HEK293 (cell line): ENCODE results near the gene ARHGEF11.

Experiments used
- CTCF ChIA-PET: fragments of 350-600 bp; formaldehyde crosslinking; extraction: SDS; loops from one replicate; lab custom pipeline; 2021; ENCODE audit warnings: antibody characterized with exemption; lab: Yijun Ruan, JAX
- POLR2A ChIA-PET: fragments of 300-600 bp; formaldehyde crosslinking; extraction: SDS; loops from one replicate; lab custom pipeline; 2020; ENCODE audit warnings: antibody characterized with exemption, inconsistent platforms; lab: Yijun Ruan, JAX
- H3K27ac ChIP-seq: fragments of 200-500 bp; sonication (Bioruptor generic); 2 replicates; pipeline ENCODE4 v1.5.1; 2014; ENCODE audit warnings: low read depth, low read length, control low read depth, inconsistent platforms; ENCODE audit errors: extremely low read depth
- H3K36me3 ChIP-seq, 2 experiments: fragments of 200-500 bp in 1 of 2; sonication (Bioruptor generic) in 1 of 2; 1 replicate in 1 of 2; 2 replicates in 1 of 2; pipeline ENCODE4 v1.5.1; 2014 to 2017; ENCODE audit warnings: inconsistent platforms in 2 of 2, low read length in 2 of 2; ENCODE audit not compliant: control insufficient read depth in 2 of 2, insufficient read depth in 1 of 2
- H3K4me1 ChIP-seq: fragments of 200-500 bp; sonication (Bioruptor generic); 2 replicates; pipeline ENCODE4 v1.5.1; 2014; ENCODE audit warnings: mild to moderate bottlenecking, low read length, inconsistent platforms; ENCODE audit not compliant: control insufficient read depth, insufficient read depth
- H3K4me3 ChIP-seq: 2 replicates; pipeline ENCODE4 v1.5.1; 2011; ENCODE audit warnings: low read depth, mild to moderate bottlenecking, control low read depth, low read length, moderate library complexity
- H3K9me3 ChIP-seq: fragments of 200-500 bp; sonication (Bioruptor generic); 2 replicates; pipeline ENCODE4 v1.5.1; 2014; ENCODE audit warnings: low read depth, low read length, inconsistent platforms; ENCODE audit not compliant: control insufficient read depth, insufficient read depth
- CTCF ChIP-seq: fragments of 450-650 bp; formaldehyde crosslinking; IDR thresholded peaks from 2 replicates; pipeline ENCODE4 v1.5.1; 2016; ENCODE audit warnings: missing biosample characterization, missing genetic modification characterization
- ELK4 ChIP-seq: IDR thresholded peaks from 2 replicates; pipeline ENCODE4 v1.6.1; 2011; ENCODE audit warnings: mild to moderate bottlenecking, low read depth, low read length, borderline replicate concordance
- GLI4 ChIP-seq: fragments of 450-650 bp; formaldehyde crosslinking; IDR thresholded peaks from 2 replicates; pipeline ENCODE4 v1.5.1; 2016; ENCODE audit warnings: missing biosample characterization, missing genetic modification characterization
- GLIS2 ChIP-seq: fragments of 450-650 bp; formaldehyde crosslinking; IDR thresholded peaks from 2 replicates; pipeline ENCODE4 v1.5.1; 2016; ENCODE audit warnings: missing biosample characterization, missing genetic modification characterization
- SALL2 ChIP-seq: fragments of 450-650 bp; formaldehyde crosslinking; IDR thresholded peaks from 2 replicates; pipeline ENCODE4 v1.5.0; 2017; ENCODE audit warnings: missing biosample characterization, mild to moderate bottlenecking, missing genetic modification characterization, borderline replicate concordance
- WT1 ChIP-seq: fragments of 450-650 bp; formaldehyde crosslinking; IDR thresholded peaks from 2 replicates; pipeline ENCODE4 v1.5.1; 2016; ENCODE audit warnings: missing biosample characterization, missing genetic modification characterization
- ZNF148 ChIP-seq: fragments of 450-650 bp; formaldehyde crosslinking; IDR thresholded peaks from 2 replicates; pipeline ENCODE4 v1.5.0; 2017; ENCODE audit warnings: missing biosample characterization, missing genetic modification characterization, borderline replicate concordance
- ZNF155 ChIP-seq: fragments of 450-650 bp; formaldehyde crosslinking; IDR thresholded peaks from 2 replicates; pipeline ENCODE4 v1.5.1; 2016; ENCODE audit warnings: missing biosample characterization, missing genetic modification characterization
- ZNF214 ChIP-seq: fragments of 450-650 bp; formaldehyde crosslinking; IDR thresholded peaks from 2 replicates; pipeline ENCODE4 v1.5.1; 2017; ENCODE audit warnings: missing biosample characterization, mild to moderate bottlenecking, missing genetic modification characterization, borderline replicate concordance
- ZNF221 ChIP-seq: fragments of 450-650 bp; formaldehyde crosslinking; IDR thresholded peaks from 2 replicates; pipeline ENCODE4 v1.5.1; 2017; ENCODE audit warnings: missing biosample characterization, missing genetic modification characterization, borderline replicate concordance
- ZNF248 ChIP-seq: fragments of 450-650 bp; formaldehyde crosslinking; IDR thresholded peaks from 2 replicates; pipeline ENCODE4 v1.5.1; 2017; ENCODE audit warnings: missing biosample characterization, missing genetic modification characterization
- ZNF324 ChIP-seq: fragments of 450-650 bp; formaldehyde crosslinking; IDR thresholded peaks from 2 replicates; pipeline ENCODE4 v1.5.1; 2016; ENCODE audit warnings: missing biosample characterization, missing genetic modification characterization
- ZNF350 ChIP-seq: fragments of 450-650 bp; formaldehyde crosslinking; IDR thresholded peaks from 2 replicates; pipeline ENCODE4 v1.5.0; 2017; ENCODE audit warnings: missing biosample characterization, mild to moderate bottlenecking, missing genetic modification characterization
- ZNF366 ChIP-seq: fragments of 450-650 bp; formaldehyde crosslinking; conservative IDR thresholded peaks from 2 replicates; pipeline ENCODE4 v1.5.1; 2016; ENCODE audit warnings: missing biosample characterization, missing genetic modification characterization
- ZNF501 ChIP-seq: fragments of 450-650 bp; formaldehyde crosslinking; IDR thresholded peaks from 2 replicates; pipeline ENCODE4 v1.5.1; 2016; ENCODE audit warnings: missing biosample characterization, missing genetic modification characterization
- ZNF530 ChIP-seq: fragments of 450-650 bp; formaldehyde crosslinking; IDR thresholded peaks from 2 replicates; pipeline ENCODE4 v1.5.1; 2016; ENCODE audit warnings: low read depth, missing biosample characterization, missing genetic modification characterization
- ZNF548 ChIP-seq: fragments of 450-650 bp; formaldehyde crosslinking; IDR thresholded peaks from 2 replicates; pipeline ENCODE4 v1.5.1; 2016; ENCODE audit warnings: missing biosample characterization, missing genetic modification characterization
- ZNF561 ChIP-seq: fragments of 450-650 bp; IDR thresholded peaks from 2 replicates; pipeline ENCODE4 v1.5.1; 2018; ENCODE audit warnings: missing biosample characterization, missing genetic modification characterization, borderline replicate concordance
- ZNF571 ChIP-seq: fragments of 450-650 bp; formaldehyde crosslinking; IDR thresholded peaks from 2 replicates; pipeline ENCODE4 v1.5.0; 2017; ENCODE audit warnings: missing biosample characterization, missing genetic modification characterization
- ZNF600 ChIP-seq: fragments of 450-650 bp; formaldehyde crosslinking; IDR thresholded peaks from 2 replicates; pipeline ENCODE4 v1.5.1; 2016; ENCODE audit warnings: missing biosample characterization, missing genetic modification characterization
- ZNF621 ChIP-seq: fragments of 450-650 bp; formaldehyde crosslinking; IDR thresholded peaks from 2 replicates; pipeline ENCODE4 v1.5.1; 2017; ENCODE audit warnings: missing biosample characterization, missing genetic modification characterization
- ZNF645 ChIP-seq: fragments of 450-650 bp; formaldehyde crosslinking; IDR thresholded peaks from 2 replicates; pipeline ENCODE4; 2016; ENCODE audit warnings: missing biosample characterization, missing genetic modification characterization
- ZNF658 ChIP-seq: fragments of 450-650 bp; formaldehyde crosslinking; IDR thresholded peaks from 2 replicates; pipeline ENCODE4; 2016; ENCODE audit warnings: missing biosample characterization, missing genetic modification characterization
- ZNF777 ChIP-seq: fragments of 450-650 bp; formaldehyde crosslinking; IDR thresholded peaks from 2 replicates; pipeline ENCODE4 v1.5.1; 2017; ENCODE audit warnings: missing biosample characterization, missing genetic modification characterization, borderline replicate concordance
- ZNF791 ChIP-seq: fragments of 450-650 bp; formaldehyde crosslinking; IDR thresholded peaks from 2 replicates; pipeline ENCODE4 v1.5.1; 2016; ENCODE audit warnings: missing biosample characterization, missing genetic modification characterization
- TF ChIP-seq, protein P1 (sequence below): fragments of 450-650 bp; formaldehyde crosslinking; IDR thresholded peaks from 2 replicates; pipeline ENCODE4 v1.5.1; 2016; ENCODE audit warnings: missing biosample characterization, missing genetic modification characterization
- TF ChIP-seq, protein P2 (sequence below): fragments of 450-650 bp; formaldehyde crosslinking; IDR thresholded peaks from 2 replicates; pipeline ENCODE4 v1.5.1; 2016; ENCODE audit warnings: missing biosample characterization, missing genetic modification characterization
- TF ChIP-seq, protein P3 (sequence below): fragments of 450-650 bp; formaldehyde crosslinking; IDR thresholded peaks from 2 replicates; pipeline ENCODE4 v1.5.1; 2017; ENCODE audit warnings: missing biosample characterization, missing genetic modification characterization

ARHGEF11 gene

DNA sequence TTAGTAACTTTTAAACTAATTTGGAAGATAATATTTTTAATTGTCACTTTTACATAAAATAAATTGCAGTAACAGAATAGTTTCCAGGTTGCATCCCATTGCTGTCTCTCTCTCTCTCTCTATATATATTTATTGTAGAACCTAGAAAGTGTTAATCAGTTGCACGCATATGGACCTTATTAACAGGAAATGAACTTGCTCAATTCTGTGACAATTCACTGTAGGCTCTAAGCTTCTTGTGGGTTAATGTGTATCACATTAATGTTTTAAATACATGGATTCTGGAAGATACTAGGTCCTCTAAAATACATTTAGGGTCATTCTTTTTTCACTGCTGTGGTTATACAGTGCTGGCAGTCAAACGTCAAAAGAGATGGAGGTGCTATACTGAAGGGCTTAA, 92.0 kb downstream of the ARHGEF11 start:
- ChIA-PET CTCF (interaction anchor here (0.6 to 1.5 kb wide), 2 partner anchors 16 to 33 kb away, joined by 3 to 5 read pairs; partner anchors contain the start of gene LRRC71), POLR2A (interaction anchor here (0.7 kb wide), 1 partner anchor 115 kb away, joined by 12 read pairs; no protein-coding TSS in a partner anchor)
- Histone ChIP-seq H3K4me1 (no peaks in the 10 kb centered on the region), H3K4me3 (no peak overlapping the region), H3K27ac (no peak overlapping the region), H3K9me3 (no peaks in the 10 kb centered on the region), H3K36me3 (peaks cover 16 to 95% of the 10 kb centered on the region in 2 experiments)
- no peak for TF ChIP-seq ZNF548 (tag by site-specific recombination)
- no peak for TF ChIP-seq ZNF155 (tag by site-specific recombination)
- TF ChIP-seq CTCF (tag by site-specific recombination), result no peak

DNA sequence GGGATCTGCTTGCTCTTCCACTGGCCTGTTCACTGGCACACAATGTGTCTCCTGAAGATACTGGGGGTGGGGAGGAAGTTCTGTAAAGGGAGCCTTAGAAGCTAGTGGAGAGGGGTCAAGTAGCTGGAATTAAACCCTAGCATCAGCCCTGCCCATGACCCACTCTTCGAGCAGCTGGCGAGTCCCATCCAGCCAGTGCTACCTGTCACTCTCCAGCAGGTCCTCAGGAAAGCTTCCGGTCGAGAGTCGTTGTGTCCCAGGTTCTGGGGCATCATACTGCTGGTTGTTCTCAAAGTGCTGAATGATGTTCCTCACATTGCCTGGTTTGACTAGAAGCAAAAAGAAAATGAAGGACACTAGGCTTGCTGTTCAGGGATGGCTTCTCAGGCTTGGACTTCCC, 94.2 kb downstream of the ARHGEF11 start:
- POLR2A ChIA-PET, result no interaction called here

GRCh38 chr1:156949127-156949526, 96.4 kb downstream of the ARHGEF11 start:
- ChIA-PET POLR2A (no interaction called here), CTCF (interaction anchor here (0.6 to 1.3 kb wide), 9 partner anchors 8 to 291 kb away, joined by 3 to 4 read pairs (median 3); no protein-coding TSS in a partner anchor)
- Histone ChIP-seq H3K4me3 (no peak overlapping the region), H3K4me1 (no peaks in the 10 kb centered on the region), H3K9me3 (no peaks in the 10 kb centered on the region), H3K27ac (no peak overlapping the region), H3K36me3 (peaks cover 10 to 95% of the 10 kb centered on the region in 2 experiments; a peak in 2 of 3 replicates)
- TF ChIP-seq ZNF561 (tag by site-specific recombination), result no peak
- no peak for TF ChIP-seq ZNF148 (tag by site-specific recombination)
- TF ChIP-seq ZNF248 (tag by site-specific recombination), result no peak
- TF ChIP-seq, protein P1, sequence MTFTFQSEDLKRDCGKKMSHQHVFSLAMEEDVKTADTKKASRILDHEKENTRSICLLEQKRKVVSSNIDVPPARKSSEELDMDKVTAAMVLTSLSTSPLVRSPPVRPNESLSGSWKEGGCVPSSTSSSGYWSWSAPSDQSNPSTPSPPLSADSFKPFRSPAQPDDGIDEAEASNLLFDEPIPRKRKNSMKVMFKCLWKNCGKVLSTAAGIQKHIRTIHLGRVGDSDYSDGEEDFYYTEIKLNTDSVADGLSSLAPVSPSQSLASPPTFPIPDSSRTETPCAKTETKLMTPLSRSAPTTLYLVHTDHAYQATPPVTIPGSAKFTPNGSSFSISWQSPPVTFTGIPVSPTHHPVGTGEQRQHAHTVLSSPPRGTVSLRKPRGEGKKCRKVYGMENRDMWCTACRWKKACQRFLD (tag by site-specific recombination), result no peak
- TF ChIP-seq GLI4 (tag by site-specific recombination), result no peak
- TF ChIP-seq ZNF324 (tag by site-specific recombination), result no peak
- no peak for TF ChIP-seq ZNF777 (tag by site-specific recombination)
- TF ChIP-seq ELK4, result no peak
- TF ChIP-seq ZNF501 (tag by site-specific recombination), result no peak
- no peak for TF ChIP-seq SALL2

More for the DNA sequence above, 94.2 kb downstream of the ARHGEF11 start:
- Histone ChIP-seq H3K36me3 (peaks cover 16 to 95% of the 10 kb centered on the region in 2 experiments), H3K27ac (no peak overlapping the region), H3K4me1 (no peaks in the 10 kb centered on the region), H3K9me3 (no peaks in the 10 kb centered on the region), H3K4me3 (no peak overlapping the region)
- CTCF ChIA-PET, result no interaction called here
- TF ChIP-seq ZNF791 (tag by site-specific recombination) (no peak), ZNF221 (tag by site-specific recombination) (no peak), ZNF350 (tag by site-specific recombination) (no peak), ZNF366 (tag by site-specific recombination) (no peak), ZNF645 (tag by site-specific recombination) (no peak), ZNF214 (no peak), GLIS2 (no peak), ZNF777 (tag by site-specific recombination) (no peak), ZNF621 (tag by site-specific recombination) (no peak), WT1 (tag by site-specific recombination) (no peak), ZNF571 (tag by site-specific recombination) (no peak), ZNF600 (tag by site-specific recombination) (no peak), ZNF658 (no peak), ZNF530 (tag by site-specific recombination) (no peak)
- TF ChIP-seq, protein P2, sequence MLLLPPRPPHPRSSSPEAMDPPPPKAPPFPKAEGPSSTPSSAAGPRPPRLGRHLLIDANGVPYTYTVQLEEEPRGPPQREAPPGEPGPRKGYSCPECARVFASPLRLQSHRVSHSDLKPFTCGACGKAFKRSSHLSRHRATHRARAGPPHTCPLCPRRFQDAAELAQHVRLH (tag by site-specific recombination), result no peak
- TF ChIP-seq, protein P3, sequence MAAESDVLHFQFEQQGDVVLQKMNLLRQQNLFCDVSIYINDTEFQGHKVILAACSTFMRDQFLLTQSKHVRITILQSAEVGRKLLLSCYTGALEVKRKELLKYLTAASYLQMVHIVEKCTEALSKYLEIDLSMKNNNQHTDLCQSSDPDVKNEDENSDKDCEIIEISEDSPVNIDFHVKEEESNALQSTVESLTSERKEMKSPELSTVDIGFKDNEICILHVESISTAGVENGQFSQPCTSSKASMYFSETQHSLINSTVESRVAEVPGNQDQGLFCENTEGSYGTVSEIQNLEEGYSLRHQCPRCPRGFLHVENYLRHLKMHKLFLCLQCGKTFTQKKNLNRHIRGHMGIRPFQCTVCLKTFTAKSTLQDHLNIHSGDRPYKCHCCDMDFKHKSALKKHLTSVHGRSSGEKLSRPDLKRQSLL (tag by site-specific recombination), result no peak
